Effector CD4-positive, alpha-beta T cell (primary cell): Measurements from ENCODE around the gene ECI1.
"Not testable (repeated sequence)": the region's sequence is repeated elsewhere in the genome, so short reads cannot be mapped to it uniquely, and the experiment has no call there.

Source experiments
- DNase-seq: peaks from one replicate; pipeline ENCODE4 v3.0.0-alpha.2; 2020

ECI1 gene

DNA sequence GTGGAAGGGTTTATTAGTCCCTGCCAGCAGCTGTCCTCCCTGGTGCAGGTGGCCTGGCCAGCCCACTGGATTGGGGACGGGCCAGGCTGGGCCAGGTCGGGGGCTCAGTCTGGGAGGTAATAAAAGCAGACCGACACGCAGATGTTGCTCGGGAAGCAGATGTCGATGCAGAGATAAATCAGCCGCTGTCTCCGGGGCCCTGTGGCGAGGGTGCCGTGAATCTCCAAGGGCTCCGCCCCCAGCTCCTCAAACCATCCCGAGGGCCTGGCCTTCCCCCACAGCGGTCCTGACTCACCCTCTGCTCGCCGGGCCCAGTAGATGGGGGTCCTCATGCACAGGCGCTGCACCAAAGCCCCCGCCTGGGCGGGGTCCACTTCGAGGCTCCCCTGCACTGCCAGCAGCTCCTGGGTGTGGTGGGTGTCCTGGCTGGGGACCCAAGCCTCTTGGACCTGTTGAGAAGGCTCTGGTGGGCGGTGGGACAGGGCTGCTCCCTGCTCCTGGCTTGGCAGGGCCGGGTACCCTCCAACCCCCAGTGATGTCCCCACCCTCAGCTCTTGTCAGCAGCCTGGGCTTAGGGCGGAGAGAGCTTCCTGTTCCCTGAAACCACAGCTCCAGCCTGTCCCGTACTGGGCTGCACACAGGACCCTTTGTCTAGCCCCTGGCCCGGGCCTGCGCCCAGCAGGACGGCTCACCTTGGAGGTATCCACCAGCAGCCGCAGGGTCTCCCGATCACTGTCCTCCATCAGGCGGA, 42.0 kb downstream of the ECI1 start:
- DNase-seq = no peak

DNA sequence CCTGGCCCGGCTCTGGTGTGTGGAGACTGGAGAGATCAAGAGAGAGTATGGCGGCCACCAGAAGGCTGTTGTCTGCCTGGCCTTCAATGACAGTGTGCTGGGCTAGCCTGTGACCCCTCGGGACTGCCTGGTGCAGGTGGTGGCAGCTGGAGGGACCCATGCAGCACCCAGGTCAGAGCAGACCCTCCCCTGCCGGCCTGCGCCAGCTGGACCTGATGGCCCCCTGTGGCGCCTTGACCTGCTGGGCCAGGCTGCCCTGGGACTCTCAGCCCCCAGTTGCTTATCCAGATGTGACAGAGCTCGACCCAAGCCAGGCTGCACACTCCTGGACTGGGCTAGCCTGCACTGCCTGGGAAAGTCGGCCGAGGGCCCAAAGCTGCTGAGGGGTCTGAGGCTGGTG, 42.6 kb downstream of the ECI1 start:
- no peak for DNase-seq

DNA sequence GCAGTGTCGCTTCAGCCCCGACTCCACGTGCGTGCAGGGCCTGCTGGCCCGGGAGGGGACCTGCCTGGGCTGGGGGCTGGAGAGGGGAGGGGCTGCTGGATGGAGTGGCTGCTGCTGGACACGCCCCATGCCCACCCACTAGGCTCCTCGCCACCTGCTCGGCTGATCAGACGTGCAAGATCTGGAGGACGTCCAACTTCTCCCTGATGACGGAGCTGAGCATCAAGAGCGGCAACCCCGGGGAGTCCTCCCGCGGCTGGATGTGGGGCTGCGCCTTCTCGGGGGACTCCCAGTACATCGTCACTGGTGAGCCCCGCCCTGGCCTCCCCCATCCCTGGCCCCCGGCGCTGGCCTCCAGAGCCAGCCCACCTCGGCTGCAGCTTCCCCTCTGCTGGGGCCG, 43.1 kb downstream of the ECI1 start:
- DNase-seq = no peak

DNA sequence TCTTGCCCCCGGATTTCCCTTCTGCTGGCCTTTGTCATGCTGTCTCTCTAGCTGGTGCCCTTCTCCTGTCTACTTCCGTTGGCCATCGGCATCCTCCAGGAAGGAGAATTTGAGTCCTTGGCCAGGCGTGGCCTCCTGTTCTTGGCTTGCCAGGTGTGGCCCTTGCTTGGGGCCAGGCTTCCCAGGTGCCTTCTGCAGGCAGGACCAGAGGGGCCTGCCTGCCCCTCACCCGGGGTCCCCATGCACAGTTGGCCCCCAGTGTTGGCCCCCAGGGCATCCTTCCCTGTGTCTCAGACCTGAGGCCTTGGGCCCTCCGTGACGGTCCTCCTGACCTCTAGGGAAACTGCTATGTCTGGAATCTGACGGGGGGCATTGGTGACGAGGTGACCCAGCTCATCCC, 43.5 kb downstream of the ECI1 start:
- DNase-seq = no peak

DNA sequence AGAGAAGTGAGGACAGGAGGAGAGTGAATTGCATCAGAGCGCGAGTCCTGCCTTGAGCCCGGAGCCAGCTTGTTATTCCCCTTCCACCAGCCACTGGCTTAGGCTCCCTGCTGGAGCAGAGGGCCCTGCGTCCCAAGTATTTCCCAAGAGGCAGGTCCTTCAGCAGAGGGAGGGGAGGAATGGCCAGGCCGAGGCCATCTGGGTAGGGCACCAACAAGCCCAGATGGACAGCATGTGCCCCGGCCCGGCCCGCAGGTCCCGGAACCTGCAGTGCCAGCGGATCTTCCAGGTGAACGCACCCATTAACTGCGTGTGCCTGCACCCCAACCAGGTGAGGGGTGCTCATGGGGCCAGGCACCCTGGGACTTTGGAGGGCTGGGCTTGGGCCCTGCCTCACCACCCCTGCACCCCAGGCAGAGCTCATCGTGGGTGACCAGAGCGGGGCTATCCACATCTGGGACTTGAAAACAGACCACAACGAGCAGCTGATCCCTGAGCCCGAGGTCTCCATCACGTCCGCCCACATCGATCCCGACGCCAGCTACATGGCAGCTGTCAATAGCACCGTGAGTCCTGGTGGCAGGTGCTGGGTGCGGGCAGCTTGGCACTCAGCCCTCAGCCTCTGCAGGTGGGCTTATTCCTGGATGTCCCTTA, 44.5 kb downstream of the ECI1 start:
- no peak for DNase-seq

DNA sequence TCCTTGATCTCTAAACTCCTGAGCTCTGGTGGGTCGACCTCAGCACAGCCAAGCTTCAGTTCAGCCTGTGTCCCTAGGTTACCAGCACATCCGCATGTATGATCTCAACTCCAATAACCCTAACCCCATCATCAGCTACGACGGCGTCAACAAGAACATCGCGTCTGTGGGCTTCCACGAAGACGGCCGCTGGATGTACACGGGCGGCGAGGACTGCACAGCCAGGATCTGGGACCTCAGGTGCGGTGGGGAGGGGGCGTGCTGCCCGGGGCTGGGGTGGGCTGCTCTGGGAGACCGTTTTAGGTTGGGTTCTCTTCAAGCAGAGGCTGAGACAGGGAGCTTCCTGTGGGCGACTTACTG, 45.0 kb downstream of the ECI1 start:
- DNase-seq = no peak

DNA sequence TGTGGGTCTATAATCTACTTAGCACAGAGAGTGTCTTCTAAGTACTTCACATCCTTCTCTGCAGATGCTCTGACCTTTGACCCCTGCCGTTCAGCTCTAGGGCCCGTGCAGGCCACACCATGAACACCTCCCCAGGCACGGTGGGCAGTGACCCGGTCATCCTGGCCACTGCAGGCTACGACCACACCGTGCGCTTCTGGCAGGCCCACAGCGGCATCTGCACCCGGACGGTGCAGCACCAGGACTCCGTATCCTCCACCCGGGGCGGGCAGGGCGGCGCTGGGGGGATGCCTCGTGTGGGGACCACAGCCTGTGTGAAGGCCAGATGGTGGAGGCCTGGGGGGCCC, 45.4 kb downstream of the ECI1 start:
- no peak for DNase-seq

DNA sequence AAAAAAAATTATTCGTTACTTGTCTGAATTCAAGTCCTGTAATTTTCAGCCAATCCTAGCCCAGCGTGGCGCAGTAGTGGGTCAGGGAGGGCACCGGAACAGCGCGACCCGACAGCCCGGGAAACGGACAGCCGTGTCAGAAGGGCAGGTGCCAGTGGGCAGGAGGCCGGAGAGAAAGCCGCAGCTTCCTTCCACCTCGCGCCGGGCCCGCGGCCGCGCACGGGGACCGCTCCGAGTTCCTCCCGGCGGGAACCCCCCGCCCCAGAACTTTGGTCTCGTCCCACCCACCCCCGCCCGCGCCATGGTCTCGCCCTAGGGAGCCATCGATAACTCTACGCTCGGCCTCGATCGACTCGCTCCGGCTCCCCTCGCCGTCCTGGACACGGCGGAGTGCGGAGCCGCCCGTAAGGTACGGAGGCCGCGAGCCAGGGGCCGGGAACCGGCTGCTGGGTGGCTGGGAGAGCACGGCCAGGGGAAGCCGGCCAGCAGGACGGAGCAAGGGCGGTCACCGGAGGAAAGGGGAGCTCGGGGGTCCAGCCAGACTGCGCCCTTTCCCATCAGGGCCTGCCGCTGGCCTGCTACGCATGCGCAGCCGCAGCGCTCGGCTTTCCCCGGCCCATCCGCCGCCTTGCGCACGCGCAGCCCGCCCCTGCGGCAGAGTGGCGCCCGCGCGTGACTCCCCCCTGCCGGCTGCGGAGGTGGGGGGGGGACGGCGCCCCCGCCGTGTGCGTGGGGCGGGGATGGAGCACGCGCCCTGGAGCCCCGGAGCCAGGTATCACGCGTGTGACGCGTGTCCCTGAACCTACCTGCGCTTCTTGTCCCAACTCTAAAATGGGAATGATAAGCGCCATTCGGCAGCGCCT, 46.1 kb downstream of the ECI1 start, which contains the start of gene MLST8:
Gene MLST8 (plus strand): TSS at position 351 of the 863 bp plus-strand sequence. CDS start 632 bp downstream, outside the sequence.
- DNase-seq = peak; percentile 91

DNA sequence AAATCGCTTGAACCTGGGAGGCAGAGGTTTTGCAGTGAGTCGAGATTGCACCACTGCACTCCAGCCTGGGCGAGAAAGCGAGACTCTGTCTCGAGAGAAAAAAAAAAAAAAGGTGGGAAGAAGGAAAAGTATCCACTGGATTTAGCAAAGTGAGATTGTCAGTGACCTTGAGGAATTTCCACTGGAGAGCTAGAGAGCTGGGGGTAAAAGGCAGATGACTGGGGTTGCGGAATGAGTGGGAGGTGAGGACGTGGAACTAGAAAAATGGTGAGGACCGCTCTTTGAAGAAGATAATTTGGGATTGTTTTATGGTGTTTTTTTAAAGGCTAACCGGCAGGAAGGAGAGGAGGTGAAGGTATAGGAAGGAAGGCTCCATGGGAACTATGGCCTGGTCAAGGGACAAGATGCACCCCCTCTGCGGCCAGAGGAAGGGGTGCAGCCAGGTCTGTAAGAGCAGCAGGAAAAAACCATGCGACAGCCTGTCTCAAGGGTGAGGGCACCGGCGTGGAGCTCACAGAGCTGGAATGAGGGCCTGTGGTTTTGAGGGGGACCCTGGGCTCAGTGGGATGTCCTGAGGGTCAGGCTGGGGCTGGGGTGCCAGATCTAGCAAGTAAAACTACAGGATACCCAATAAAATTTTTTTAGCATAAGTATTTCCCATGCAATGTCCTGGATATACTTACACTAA, 46.8 kb downstream of the ECI1 start:
- no peak for DNase-seq

DNA sequence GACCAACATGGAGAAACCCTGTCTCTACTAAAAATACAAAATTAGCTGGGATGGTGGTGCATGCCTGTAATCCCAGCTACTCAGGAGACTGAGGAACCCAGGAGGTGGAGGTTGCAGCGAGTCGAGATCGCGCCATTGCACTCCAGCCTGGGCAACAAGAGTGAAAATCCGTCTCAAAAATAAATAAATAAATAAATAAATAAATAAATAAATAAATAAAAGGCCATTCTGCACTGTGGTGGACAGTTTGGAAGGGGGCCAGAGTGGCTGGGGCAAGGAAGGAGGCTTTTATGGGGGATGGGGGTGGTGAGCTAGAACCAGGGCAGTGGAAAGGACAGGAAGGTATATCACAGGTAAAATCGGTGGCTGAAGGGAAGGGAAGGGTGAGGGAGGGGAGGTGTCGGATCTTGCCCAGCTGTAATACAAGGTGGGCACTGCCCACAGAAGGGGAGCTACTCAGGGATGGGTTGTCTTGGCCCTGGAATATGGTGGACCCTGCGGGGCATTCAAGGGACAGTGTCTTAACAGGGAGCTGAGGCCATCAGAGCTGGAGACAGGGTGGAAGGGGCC, 48.2 kb downstream of the ECI1 start:
- not testable (repeated sequence) for DNase-seq

DNA sequence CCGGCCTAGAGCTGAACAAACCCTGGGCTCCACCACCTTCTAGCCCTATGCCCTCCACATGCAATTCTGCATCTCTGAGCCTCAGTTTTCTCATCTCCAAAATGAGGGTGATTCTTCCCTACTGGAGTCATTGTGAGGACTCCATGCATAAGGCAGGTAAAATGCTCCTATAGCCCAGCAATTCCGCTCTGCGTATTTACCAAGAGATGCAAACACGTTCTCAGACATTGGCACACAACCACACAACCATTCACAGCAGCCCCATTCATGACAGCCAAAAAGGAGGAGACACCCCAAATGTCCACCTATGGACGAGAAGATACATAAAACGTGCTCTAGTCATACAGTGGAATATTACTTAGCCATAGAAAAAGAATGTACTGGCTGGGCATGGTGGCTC, 51.1 kb downstream of the ECI1 start:
- no peak for DNase-seq

DNA sequence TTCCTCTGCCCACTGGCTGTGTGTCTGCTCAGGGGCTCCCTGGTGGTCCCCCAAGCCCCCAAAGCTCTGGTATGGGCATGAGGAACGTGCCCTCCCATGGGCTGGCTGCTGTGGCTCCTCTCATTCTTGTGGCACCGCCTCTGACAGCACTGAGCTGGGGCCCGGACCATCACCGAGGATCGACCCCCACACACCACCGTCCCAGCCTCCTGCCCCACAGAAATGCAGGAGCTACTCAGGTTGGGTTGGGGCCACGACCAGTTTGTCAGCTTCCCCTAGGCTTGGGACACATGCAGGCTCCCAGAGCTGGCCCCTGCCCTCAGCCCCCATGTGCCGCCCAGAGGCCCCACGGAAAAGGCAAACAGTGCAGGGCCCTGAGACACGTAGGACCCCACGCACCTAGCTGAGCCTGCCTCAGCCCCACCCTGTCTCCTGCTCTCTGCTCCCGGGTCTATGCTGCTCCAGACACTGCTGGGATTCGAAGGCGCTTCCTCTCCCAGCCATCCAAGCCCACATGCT, 51.7 kb downstream of the ECI1 start:
- DNase-seq = no peak

DNA sequence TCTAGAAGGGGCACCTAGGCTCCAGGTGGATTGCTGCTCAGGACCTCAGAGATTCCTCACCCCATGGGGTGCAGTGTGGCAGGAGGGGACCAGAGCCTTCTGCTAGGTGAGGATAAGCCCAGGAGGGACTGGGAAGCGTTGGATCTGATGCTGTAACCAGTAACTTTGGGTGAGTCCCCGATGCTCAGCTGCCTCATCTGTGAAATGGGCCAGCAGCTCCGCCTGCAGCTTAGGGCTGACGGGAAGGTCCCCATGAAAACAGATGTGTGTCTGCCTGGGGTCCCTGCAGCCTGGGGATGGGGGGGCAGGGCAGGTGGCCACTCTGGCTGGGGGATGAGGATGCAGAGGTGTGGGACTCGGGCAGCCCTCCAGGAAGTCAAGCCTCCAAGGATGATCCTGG, 52.3 kb downstream of the ECI1 start:
- no peak for DNase-seq

DNA sequence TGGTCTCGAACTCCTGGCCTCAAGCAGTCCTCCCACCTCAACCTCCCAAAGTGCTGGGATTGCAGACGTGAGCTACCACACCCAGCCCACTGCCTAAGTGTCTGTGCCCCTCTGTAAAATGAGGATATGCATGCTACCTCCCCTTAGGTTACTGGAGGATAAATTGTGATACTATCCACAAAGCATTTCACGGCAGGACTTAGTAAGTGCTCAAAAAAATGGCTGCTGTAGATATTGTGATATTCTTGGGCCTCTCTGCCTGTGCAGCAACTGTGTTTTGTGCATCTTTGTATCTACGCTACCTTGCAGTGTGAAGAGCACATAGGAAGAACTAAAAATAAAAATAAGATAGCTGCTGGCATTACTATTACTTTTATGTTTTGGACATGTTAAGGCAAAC, 53.1 kb downstream of the ECI1 start:
- no peak for DNase-seq

DNA sequence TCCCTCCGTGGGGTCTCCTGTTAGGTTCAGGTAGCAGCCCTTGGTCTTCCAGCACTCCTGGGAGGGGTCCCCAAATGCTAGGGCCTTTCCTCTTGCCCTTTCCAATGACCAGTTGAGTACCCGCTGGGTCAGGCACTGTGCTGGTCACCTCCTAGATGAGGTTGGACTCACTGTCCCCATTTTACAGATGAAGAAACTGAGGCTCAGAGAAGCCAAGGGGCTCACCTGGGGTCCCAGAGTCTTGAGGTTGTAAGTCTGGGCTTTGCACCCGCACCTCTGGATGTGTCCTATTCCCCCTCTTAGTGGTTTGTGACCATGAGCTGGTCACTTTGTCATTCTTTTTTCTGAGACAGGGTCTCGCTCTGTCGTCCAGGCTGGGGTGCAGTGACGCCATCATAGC, 53.6 kb downstream of the ECI1 start:
- DNase-seq = no peak

DNA sequence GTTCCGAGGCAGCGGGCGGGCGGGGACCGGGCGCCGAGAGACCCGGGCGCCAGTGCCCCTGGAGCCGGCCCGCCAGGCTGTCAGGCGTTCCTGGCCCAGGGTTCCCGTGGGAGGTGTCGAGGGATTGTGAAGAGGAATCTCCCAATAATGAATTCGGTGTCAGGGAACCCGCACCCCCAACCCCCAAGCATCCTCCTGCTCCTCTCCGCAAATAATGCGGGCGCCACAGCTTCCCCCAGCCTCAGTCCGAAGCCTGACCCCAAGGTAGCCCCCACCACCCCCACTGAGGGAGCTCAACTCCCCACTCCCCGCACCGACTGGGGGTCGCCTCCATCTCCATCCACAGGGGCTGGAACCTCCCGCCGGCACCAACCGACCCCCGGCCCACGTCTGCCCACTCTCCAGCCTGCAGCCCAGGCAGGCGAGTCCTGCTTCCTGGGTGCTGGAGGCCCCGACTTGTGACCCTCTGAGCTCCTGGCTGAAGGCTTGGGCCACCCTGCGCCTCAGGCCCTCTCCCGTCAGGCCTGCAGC, 54.3 kb downstream of the ECI1 start:
- DNase-seq = no peak

DNA sequence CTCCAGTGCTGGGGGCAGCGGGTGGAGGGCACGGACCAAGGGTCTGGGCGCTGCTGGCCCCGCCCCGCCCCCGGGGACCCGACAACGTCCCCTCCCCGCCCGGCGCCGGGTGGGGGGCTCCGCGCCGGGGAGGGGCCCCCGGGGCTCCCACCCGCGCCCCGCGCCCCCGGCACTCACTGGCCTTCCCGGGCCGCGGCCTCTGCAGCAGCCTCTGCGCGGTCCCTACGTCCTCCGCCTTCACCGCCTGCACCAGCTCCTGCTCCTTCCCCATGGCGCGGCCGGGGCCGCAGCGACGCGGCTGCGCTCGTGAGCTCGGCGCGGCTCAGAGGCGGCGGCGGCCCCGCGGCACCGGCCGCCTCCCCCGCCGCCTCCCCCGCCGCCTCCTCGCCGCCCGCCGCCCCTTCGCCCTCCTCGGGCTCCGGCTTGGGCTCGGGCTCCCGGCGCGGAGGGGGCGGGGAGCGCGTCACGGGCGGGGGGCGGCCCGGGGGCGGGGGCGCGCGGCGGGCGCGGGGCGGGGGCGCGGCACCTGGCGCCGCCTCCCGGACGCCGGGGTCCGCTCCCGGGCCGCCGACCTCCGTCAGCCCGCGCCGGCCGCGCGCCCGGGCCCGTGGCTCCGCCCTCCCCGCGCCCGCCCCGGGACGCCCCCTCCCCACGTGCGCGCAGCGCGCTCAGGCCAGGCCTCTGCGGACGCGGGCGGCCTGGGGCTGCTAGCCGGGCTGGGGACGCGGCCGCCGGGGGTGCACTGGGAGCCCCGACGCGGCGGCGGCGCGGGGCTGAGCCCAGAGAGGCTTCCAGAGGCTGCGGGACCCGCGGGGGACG, 55.0 kb downstream of the ECI1 start, which contains the start of gene CASKIN1:
Gene CASKIN1 (minus strand): TSS at position 444 of the 819 bp plus-strand sequence. CDS start 173 bp downstream, at position 271.
- no peak for DNase-seq

DNA sequence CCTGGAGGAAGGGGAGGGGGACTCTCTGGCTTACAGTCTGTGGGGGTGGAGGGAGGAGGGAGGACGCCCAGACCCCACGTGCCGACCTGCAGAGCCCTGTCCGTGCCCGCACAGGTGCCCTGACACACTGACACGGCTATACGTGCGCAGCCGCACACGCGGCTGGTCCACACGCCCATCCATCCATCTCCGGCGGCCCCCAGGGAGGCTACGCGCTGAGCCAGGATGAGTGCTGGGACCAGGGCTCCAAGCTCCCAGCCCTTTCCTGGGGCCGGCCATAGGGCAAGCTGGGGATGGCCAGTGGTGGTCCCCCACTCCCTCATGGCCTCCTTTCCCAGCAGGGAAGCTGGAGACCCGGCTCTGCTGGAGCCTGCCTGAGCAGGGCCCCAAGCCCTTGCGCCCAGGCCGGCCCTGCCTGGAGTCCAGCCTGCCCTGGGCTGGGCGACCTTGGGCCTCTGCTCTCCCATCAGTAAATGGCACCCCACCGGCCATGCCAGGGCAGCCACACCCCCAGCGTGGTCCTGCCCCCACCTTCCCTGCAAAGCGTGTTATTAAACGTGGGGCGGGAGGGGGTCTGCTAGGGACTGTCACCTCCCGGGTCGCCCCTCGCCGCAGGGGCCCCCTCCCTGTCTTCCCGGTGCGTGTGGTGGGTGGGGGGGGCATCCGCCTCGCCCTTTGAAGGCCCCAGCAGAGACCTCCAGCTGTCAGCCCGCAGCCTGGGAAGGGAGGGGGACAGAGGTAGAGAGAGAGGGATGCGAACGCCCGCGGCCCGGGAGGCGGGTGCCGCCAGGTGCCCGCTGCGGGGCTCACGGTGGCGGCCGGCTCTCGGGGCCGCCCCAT, 55.8 kb downstream of the ECI1 start:
- DNase-seq = no peak

DNA sequence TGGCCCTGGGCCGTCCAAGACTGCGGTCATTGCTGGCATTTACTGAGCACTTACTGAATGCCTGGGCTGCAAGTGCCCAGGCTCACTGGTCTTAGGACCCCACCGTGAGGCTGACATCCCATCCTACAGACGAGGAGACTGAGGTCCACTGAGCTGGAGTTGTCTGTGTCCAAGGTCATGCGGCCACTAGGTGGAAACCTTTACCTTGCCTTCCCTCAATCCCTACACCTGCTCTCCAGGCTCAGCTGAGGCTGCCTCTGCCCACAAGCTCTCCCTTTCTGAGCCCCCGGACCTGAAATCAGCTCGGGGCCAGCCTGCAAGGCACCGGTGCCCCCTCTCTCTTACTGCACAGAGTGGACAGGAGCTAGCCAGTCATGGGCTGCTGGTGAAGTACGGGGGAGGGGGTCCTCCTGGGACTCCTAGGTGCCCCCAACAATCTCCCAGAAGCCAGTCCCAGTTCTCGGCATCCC, 56.5 kb downstream of the ECI1 start:
- DNase-seq = peak; percentile 44
